ENCODE measurements around the gene CCT7.

The CCT7 gene

GRCh38 chr2:73233932-73234832 lies at the start of gene CCT7:
Gene CCT7 (plus strand): TSS chr2:73234308. CDS start chr2:73234379, 71 bp downstream.
- Histone ChIP-seq H3K9ac (ENCODE audit: low read length) (peak within 1 kb of the TSS; percentile 70), H3K36me3 (ENCODE audit: low read length) (0 out of 2 replicates have a peak, but pooled peaks cover 6% of the 10 kb centered on the region), H3K27me3 (ENCODE audit: low read length) (no peaks in the 10 kb centered on the region), H2AFZ (ENCODE audit: low read depth, low read length, severe bottlenecking) (peak within 1 kb of the TSS; percentile 59), H3K9me3 (ENCODE audit: insufficient read depth, low read length) (no peaks in the 10 kb centered on the region), H3K4me3 (ENCODE audit: insufficient read depth, low read length, poor library complexity, severe bottlenecking) (peak within 1 kb of the TSS; percentile 61), H3F3A (ENCODE audit: insufficient read depth) (peaks cover 5% of the 10 kb centered on the region; the same call in 1 of the 2 replicates), H3K9me2 (replicated peaks; ENCODE audit: insufficient read depth, low read length) (no peaks in the 10 kb centered on the region), H3K4me2 (ENCODE audit: low read depth, low read length, poor library complexity, severe bottlenecking) (peak within 1 kb of the TSS; percentile 78), H4K20me1 (ENCODE audit: low read depth, low read length) (peaks cover 22% of the 10 kb centered on the region; the same call in 1 of the 2 replicates), H3K27ac (ENCODE audit: low read depth, low read length) (peak within 1 kb of the TSS; percentile 75), H3K79me2 (ENCODE audit: insufficient read depth, low read length) (peaks cover 51% of the 10 kb centered on the region)
- TF ChIP-seq EZH2phosphoT487 (conservative IDR thresholded peaks at IDR 0.05; ENCODE audit: low read length) (no peak), CTCF (IDR thresholded peaks at IDR 0.05; ENCODE audit: insufficient read depth, low read length, poor library complexity, severe bottlenecking) (no peak)

GRCh38 chr2:73185965-73186364 lies 48.1 kb upstream of the CCT7 start:
- no peak for TF ChIP-seq CTCF (IDR thresholded peaks at IDR 0.05; ENCODE audit: insufficient read depth, low read length, poor library complexity, severe bottlenecking)
- no peak for TF ChIP-seq EZH2phosphoT487 (conservative IDR thresholded peaks at IDR 0.05; ENCODE audit: low read length)
- Histone ChIP-seq H3K79me2 (ENCODE audit: insufficient read depth, low read length) (no peaks in the 10 kb centered on the region), H3K27ac (ENCODE audit: low read depth, low read length) (no peak overlapping the region), H2AFZ (ENCODE audit: low read depth, low read length, severe bottlenecking) (no peak overlapping the region), H4K20me1 (ENCODE audit: low read depth, low read length) (no peaks in the 10 kb centered on the region), H3K36me3 (ENCODE audit: low read length) (no peaks in the 10 kb centered on the region), H3K9me2 (replicated peaks; ENCODE audit: insufficient read depth, low read length) (no peaks in the 10 kb centered on the region), H3K9me3 (ENCODE audit: insufficient read depth, low read length) (no peaks in the 10 kb centered on the region), H3K9ac (ENCODE audit: low read length) (no peak overlapping the region), H3F3A (ENCODE audit: insufficient read depth) (no peaks in the 10 kb centered on the region), H3K4me3 (ENCODE audit: insufficient read depth, low read length, poor library complexity, severe bottlenecking) (no peak overlapping the region), H3K27me3 (ENCODE audit: low read length) (no peaks in the 10 kb centered on the region), H3K4me2 (ENCODE audit: low read depth, low read length, poor library complexity, severe bottlenecking) (no peak overlapping the region)

GRCh38 chr2:73187549-73187948 lies 46.6 kb upstream of the CCT7 start:
- no peak overlapping the region for H2AFZ ChIP-seq (ENCODE audit: low read depth, low read length, severe bottlenecking)
- TF ChIP-seq CTCF (IDR thresholded peaks at IDR 0.05; ENCODE audit: insufficient read depth, low read length, poor library complexity, severe bottlenecking) (no peak), EZH2phosphoT487 (conservative IDR thresholded peaks at IDR 0.05; ENCODE audit: low read length) (no peak)

More at GRCh38 chr2:73187549-73187948, 46.6 kb upstream of the CCT7 start:
- no peak overlapping the region for H3K27ac ChIP-seq (ENCODE audit: low read depth, low read length)
- H3K4me2 ChIP-seq (ENCODE audit: low read depth, low read length, poor library complexity, severe bottlenecking), result no peak overlapping the region
- H3K9me3 ChIP-seq (ENCODE audit: insufficient read depth, low read length), result no peaks in the 10 kb centered on the region
- H3K4me3 ChIP-seq (ENCODE audit: insufficient read depth, low read length, poor library complexity, severe bottlenecking), result no peak overlapping the region
- no peaks in the 10 kb centered on the region for H4K20me1 ChIP-seq (ENCODE audit: low read depth, low read length)
- no peak overlapping the region for H3K9ac ChIP-seq (ENCODE audit: low read length)
- no peaks in the 10 kb centered on the region for H3F3A ChIP-seq (ENCODE audit: insufficient read depth)
- H3K9me2 ChIP-seq (replicated peaks; ENCODE audit: insufficient read depth, low read length), result no peaks in the 10 kb centered on the region
- no peaks in the 10 kb centered on the region for H3K79me2 ChIP-seq (ENCODE audit: insufficient read depth, low read length)
- H3K27me3 ChIP-seq (ENCODE audit: low read length), result no peaks in the 10 kb centered on the region
- H3K36me3 ChIP-seq (ENCODE audit: low read length), result no peaks in the 10 kb centered on the region

Data from SU-DHL-6 (cell line).